GM21515 (cell line): ENCODE measurements around the gene RNF144A.

Source experiments
- ATAC-seq: cut with Tn5 transposase; IDR thresholded peaks from one replicate; pipeline ENCODE4 v1.9.1; 2021; ENCODE audit not compliant: unreplicated experiment

RNF144A gene

GRCh38 chr2:7071916-7072556, 154.8 kb downstream of the RNF144A start:
- ATAC-seq, result no peak

- no peak for ATAC-seq
Measured at GRCh38 chr2:7073901-7074300, 156.7 kb downstream of the RNF144A start.

- ATAC-seq, result no peak
Measured at GRCh38 chr2:7075834-7076233, 158.6 kb downstream of the RNF144A start.

- no peak for ATAC-seq
Measured at GRCh38 chr2:7077660-7078267, 160.6 kb downstream of the RNF144A start.

GRCh38 chr2:7083580-7084509, 166.6 kb downstream of the RNF144A start:
- peak; percentile 86 for ATAC-seq

GRCh38 chr2:7084601-7085000, 167.4 kb downstream of the RNF144A start:
- ATAC-seq, result no peak

- no peak for ATAC-seq
Measured at GRCh38 chr2:7089284-7089683, 172.1 kb downstream of the RNF144A start.

- no peak for ATAC-seq
Measured at GRCh38 chr2:7089898-7090510, 172.8 kb downstream of the RNF144A start.

GRCh38 chr2:7093376-7093775, 176.2 kb downstream of the RNF144A start:
- no peak for ATAC-seq
